ENCODE measurements around the gene NCAPD3. TPM values are rescaled to one million over a fixed set of nuclear protein-coding genes. Genes with fewer than 3 reads are reported as not detected.

The NCAPD3 gene
- total RNA-seq, 2 experiments from 2014 or later, result 25.7 to 29.6 TPM

DNA sequence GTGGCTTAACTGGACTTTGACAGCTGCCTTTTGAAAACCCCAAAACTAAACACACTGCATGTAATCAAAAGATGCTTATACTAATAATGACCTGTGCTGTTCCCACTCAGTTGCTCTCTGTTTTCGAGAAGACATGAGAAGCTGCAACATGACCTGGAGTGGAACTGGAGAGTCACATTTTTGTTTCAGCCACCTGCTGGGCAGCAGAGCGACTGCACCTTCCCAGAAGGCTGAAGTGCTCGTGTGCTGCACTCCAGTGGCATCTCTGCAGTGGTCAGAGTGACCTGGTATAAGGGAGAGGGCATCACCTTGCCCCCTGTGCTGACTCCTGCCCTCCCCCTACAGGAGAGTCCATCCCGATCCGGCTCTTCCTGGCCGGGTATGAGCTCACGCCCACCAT, 20.8 kb upstream of the NCAPD3 start:
- no peaks in the 10 kb centered on the region for H3K9me3 Mint-ChIP-seq
- intact Hi-C loops (cut with DNase I, micrococcal nuclease), result loop anchor here in 1 of 2 experiments (2.0 kb wide), 1 partner anchor 38 kb away; no protein-coding TSS in a partner anchor
- peaks cover 93% of the 10 kb centered on the region for H3K36me3 Mint-ChIP-seq (ENCODE audit: low read depth)
- no peak overlapping the region for H3K4me3 ChIP-seq (ENCODE audit: low read length)
- ATAC-seq (ENCODE audit: poor library complexity) (peak; percentile 77), DNase-seq (peak in 3 of 14 experiments; percentile 22 to 56 (median 53))
- no peaks in the 10 kb centered on the region for H3K27me3 Mint-ChIP-seq
- H3K4me1 Mint-ChIP-seq (ENCODE audit: low read depth), result no peaks in the 10 kb centered on the region
- H3K27ac Mint-ChIP-seq, result peak overlapping the region; percentile 25
- H3K4me1 ChIP-seq (ENCODE audit: insufficient read depth, low read length), result no peaks in the 10 kb centered on the region
- H3K4me3 Mint-ChIP-seq, result no peak overlapping the region
- H3K27ac ChIP-seq (ENCODE audit: low read depth in 1 of 2, low read length in 2 of 2), result no peak overlapping the region
- CTCF ChIA-PET, result interaction anchor here (1.1 to 1.8 kb wide), 4 partner anchors 10 to 37 kb away, joined by 3 to 8 read pairs (median 5); partner anchors contain the start of gene VPS26B
- peak; percentile 56 for TF ChIP-seq CTCF (IDR thresholded peaks at IDR 0.05)
- H3K27me3 ChIP-seq (ENCODE audit: control insufficient read depth in 1 of 2, insufficient read depth in 2 of 2, low read length in 2 of 2), result no peaks in the 10 kb centered on the region
- H3K36me3 ChIP-seq (ENCODE audit: insufficient read depth, low read length), result peaks cover 92% of the 10 kb centered on the region
- POLR2A ChIA-PET, result interaction anchor here (1.9 kb wide), 1 partner anchor 20 kb away, joined by 19 read pairs; the partner anchor contains the start of genes NCAPD3 and VPS26B
- no peaks in the 10 kb centered on the region for H3K9me3 ChIP-seq (ENCODE audit: control insufficient read depth in 1 of 2, insufficient read depth in 1 of 2, low read length in 2 of 2)

- no peaks in the 10 kb centered on the region for H3K27me3 Mint-ChIP-seq
- H3K4me3 Mint-ChIP-seq, result no peak overlapping the region
- Histone ChIP-seq H3K27me3 (ENCODE audit: control insufficient read depth in 1 of 2, insufficient read depth in 2 of 2, low read length in 2 of 2) (no peaks in the 10 kb centered on the region), H3K36me3 (ENCODE audit: insufficient read depth, low read length) (peaks cover 92% of the 10 kb centered on the region), H3K9me3 (ENCODE audit: control insufficient read depth in 1 of 2, insufficient read depth in 1 of 2, low read length in 2 of 2) (no peaks in the 10 kb centered on the region), H3K27ac (ENCODE audit: low read depth in 1 of 2, low read length in 2 of 2) (no peak overlapping the region), H3K4me3 (ENCODE audit: low read length) (no peak overlapping the region), H3K4me1 (ENCODE audit: insufficient read depth, low read length) (no peaks in the 10 kb centered on the region)
- H3K27ac Mint-ChIP-seq, result peak overlapping the region; percentile 25
- H3K36me3 Mint-ChIP-seq (ENCODE audit: low read depth), result peaks cover 91% of the 10 kb centered on the region
- H3K4me1 Mint-ChIP-seq (ENCODE audit: low read depth), result no peaks in the 10 kb centered on the region
- no peak for ATAC-seq (ENCODE audit: poor library complexity)
- intact Hi-C loops (cut with DNase I, micrococcal nuclease), result loop anchor here (2.0 kb wide), 1 partner anchor 37 kb away; no protein-coding TSS in a partner anchor
- no peak for TF ChIP-seq CTCF (IDR thresholded peaks at IDR 0.05)
- CTCF ChIA-PET, result interaction anchor here (1.1 to 1.8 kb wide), 4 partner anchors 11 to 37 kb away, joined by 3 to 8 read pairs (median 5); partner anchors contain the start of gene VPS26B
- POLR2A ChIA-PET, result interaction anchor here (1.9 kb wide), 1 partner anchor 19 kb away, joined by 19 read pairs; the partner anchor contains the start of genes NCAPD3 and VPS26B
- H3K9me3 Mint-ChIP-seq, result no peaks in the 10 kb centered on the region
- DNase-seq, result no peak
These were observed 20.1 kb upstream of the NCAPD3 start for GRCh38 chr11:134243913-134244312.

DNA sequence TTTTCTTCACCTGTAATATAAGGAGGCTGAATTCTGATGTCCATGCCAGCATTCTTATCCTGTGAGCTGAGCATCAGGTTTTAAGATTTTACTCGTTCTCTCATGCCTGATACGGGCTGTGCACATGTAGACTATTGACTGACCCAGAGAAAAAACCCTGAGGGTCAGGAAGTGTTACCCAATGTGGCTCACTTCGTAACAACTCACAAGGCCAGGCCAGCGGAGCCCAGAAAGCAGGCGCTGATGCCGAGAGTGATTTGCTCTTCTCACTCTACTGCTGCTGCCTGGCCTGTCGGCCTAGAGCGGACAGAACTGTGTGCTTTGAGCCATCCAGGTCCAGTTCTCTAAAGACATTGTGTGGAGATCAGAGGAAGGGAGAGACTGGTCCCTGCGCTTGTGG, 18.6 kb upstream of the NCAPD3 start:
- no peak overlapping the region for H3K27ac ChIP-seq (ENCODE audit: low read depth in 1 of 2, low read length in 2 of 2)
- DNase-seq (no peak), ATAC-seq (ENCODE audit: poor library complexity) (no peak)
- H3K4me3 Mint-ChIP-seq, result no peak overlapping the region
- ChIA-PET POLR2A (interaction anchor here (0.8 kb wide), 1 partner anchor 12 kb away, joined by 3 read pairs; no protein-coding TSS in a partner anchor), CTCF (no interaction called here)
- no peaks in the 10 kb centered on the region for H3K4me1 Mint-ChIP-seq (ENCODE audit: low read depth)
- no peaks in the 10 kb centered on the region for H3K27me3 ChIP-seq (ENCODE audit: control insufficient read depth in 1 of 2, insufficient read depth in 2 of 2, low read length in 2 of 2)
- peaks cover 88% of the 10 kb centered on the region for H3K36me3 ChIP-seq (ENCODE audit: insufficient read depth, low read length)
- H3K4me1 ChIP-seq (ENCODE audit: insufficient read depth, low read length), result no peaks in the 10 kb centered on the region
- TF ChIP-seq CTCF (IDR thresholded peaks at IDR 0.05), result no peak
- intact Hi-C loops (cut with DNase I, micrococcal nuclease), result loop anchor here in 1 of 2 experiments (2.0 kb wide), 1 partner anchor 36 kb away; no protein-coding TSS in a partner anchor
- no peaks in the 10 kb centered on the region for H3K9me3 Mint-ChIP-seq
- no peak overlapping the region for H3K27ac Mint-ChIP-seq
- H3K4me3 ChIP-seq (ENCODE audit: low read length), result no peak overlapping the region
- H3K9me3 ChIP-seq (ENCODE audit: control insufficient read depth in 1 of 2, insufficient read depth in 1 of 2, low read length in 2 of 2), result no peaks in the 10 kb centered on the region
- H3K36me3 Mint-ChIP-seq (ENCODE audit: low read depth), result peaks cover 86% of the 10 kb centered on the region
- no peaks in the 10 kb centered on the region for H3K27me3 Mint-ChIP-seq
